ENCODE data around the gene IDH3G. TPM values are rescaled to one million over a fixed set of nuclear protein-coding genes. Genes with fewer than 3 reads are reported as not detected.

Gene IDH3G
- total RNA-seq, 1 donor from 2014 or later = 118 TPM

DNA sequence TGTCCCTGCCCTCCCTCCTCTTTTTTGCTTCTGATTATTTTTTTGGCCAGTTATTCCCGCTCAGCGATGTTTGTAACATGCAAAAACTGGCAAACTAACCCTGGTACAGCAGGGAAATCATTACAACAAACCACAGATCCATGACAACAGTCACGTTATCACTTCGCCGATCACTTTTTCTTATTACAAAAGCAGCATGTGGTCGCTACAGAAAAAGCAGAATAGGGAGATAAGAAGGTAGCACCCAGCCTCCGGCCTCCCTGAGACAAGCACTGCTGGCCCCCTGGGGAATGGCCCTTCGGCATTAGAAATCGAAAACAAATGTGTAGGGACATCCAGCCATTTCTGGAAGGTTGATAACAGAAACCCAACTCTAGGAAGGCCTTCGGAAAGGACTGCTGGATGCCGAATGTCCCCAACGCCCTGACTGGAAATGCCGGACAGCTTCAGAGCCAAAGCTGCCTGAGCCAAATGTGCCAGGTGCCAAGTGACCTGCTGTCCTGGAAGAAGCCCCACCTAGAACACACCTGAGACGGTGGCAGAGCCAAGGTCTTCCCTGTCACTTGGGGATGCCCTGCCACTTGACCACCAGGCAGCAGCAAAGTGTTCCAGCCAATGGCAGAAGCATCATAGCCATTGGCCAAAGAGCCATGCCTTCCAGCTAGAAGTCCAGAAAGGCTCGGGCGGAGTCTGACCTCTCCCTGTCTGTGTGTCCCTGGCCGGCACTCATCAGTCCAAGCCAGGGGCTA is 2.9 kb downstream of the IDH3G start:
- no peak for DNase-seq (ENCODE audit: extremely low spot score in 2 of 2)
- no peak overlapping the region for H3K27ac ChIP-seq
- intact Hi-C loops (cut with DNase I) = no loop called here
- no peaks in the 10 kb centered on the region for H3K27me3 ChIP-seq
- peaks cover 41% of the 10 kb centered on the region for H3K4me1 ChIP-seq
- H3K36me3 ChIP-seq = peaks cover 0 to 5% of the 10 kb centered on the region in 2 donors
- TF ChIP-seq, protein P1, sequence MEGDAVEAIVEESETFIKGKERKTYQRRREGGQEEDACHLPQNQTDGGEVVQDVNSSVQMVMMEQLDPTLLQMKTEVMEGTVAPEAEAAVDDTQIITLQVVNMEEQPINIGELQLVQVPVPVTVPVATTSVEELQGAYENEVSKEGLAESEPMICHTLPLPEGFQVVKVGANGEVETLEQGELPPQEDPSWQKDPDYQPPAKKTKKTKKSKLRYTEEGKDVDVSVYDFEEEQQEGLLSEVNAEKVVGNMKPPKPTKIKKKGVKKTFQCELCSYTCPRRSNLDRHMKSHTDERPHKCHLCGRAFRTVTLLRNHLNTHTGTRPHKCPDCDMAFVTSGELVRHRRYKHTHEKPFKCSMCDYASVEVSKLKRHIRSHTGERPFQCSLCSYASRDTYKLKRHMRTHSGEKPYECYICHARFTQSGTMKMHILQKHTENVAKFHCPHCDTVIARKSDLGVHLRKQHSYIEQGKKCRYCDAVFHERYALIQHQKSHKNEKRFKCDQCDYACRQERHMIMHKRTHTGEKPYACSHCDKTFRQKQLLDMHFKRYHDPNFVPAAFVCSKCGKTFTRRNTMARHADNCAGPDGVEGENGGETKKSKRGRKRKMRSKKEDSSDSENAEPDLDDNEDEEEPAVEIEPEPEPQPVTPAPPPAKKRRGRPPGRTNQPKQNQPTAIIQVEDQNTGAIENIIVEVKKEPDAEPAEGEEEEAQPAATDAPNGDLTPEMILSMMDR (IDR thresholded peaks at IDR 0.05) = no peak
- H3K9me3 ChIP-seq = no peaks in the 10 kb centered on the region
- H3K4me3 ChIP-seq = no peak overlapping the region

DNA sequence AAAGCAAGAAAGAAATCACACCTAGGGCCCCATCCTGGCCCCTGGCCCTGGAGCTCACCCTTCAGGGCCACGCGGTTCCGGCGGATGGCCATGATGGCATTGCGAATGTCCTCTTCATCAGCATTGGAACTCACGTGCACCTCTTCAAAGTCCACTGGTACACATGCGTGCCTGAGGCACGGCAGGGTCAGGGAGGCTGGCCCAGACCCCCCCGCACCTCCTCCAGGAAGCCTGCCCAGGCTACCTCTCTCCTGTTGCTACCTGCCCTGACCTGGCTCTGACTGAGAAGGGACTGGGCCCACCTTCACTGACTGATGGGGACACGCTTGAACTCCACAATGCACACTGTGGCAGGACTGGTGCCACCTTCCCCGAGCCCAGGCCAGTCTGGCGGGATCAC is 4.5 kb downstream of the IDH3G start:
- no peak for DNase-seq (ENCODE audit: extremely low spot score in 2 of 2)
- intact Hi-C loops (cut with DNase I) = loop anchor here (10.0 kb wide), 1 partner anchor 135 kb away; the partner anchor contains the start of gene ARHGAP4
- Histone ChIP-seq H3K36me3 (peaks cover 0 to 12% of the 10 kb centered on the region in 2 donors), H3K27me3 (no peaks in the 10 kb centered on the region), H3K9me3 (no peaks in the 10 kb centered on the region), H3K4me3 (no peak overlapping the region), H3K4me1 (peaks cover 30% of the 10 kb centered on the region), H3K27ac (no peak overlapping the region)
- TF ChIP-seq, protein P1 (IDR thresholded peaks at IDR 0.05) = no peak
- TF ChIP-seq POLR2A (IDR thresholded peaks at IDR 0.05) (no peak), POLR2AphosphoS5 (IDR thresholded peaks at IDR 0.05; ENCODE audit: insufficient read depth in 1 of 2, low read depth in 1 of 2) (no peak)

DNA sequence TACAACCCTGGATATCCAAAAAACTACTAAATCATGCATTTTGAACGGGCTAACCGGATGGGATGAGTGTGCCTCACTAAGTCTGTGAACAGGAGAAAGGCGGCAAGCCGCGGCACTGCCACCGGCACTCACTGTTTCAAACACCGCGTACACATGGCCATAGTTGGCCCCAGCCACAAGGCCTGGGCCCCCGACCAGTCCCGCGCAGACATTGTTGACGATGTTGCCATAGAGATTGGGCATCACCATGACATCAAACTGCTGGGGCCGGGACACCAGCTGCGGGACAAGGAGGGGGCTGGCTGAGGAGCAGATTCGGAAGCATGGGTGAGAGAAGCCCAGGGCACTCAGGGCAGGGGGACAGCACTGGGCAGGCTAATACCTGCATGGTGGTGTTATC is 7.5 kb downstream of the IDH3G start:
- peaks cover 17% of the 10 kb centered on the region for H3K4me1 ChIP-seq

DNA sequence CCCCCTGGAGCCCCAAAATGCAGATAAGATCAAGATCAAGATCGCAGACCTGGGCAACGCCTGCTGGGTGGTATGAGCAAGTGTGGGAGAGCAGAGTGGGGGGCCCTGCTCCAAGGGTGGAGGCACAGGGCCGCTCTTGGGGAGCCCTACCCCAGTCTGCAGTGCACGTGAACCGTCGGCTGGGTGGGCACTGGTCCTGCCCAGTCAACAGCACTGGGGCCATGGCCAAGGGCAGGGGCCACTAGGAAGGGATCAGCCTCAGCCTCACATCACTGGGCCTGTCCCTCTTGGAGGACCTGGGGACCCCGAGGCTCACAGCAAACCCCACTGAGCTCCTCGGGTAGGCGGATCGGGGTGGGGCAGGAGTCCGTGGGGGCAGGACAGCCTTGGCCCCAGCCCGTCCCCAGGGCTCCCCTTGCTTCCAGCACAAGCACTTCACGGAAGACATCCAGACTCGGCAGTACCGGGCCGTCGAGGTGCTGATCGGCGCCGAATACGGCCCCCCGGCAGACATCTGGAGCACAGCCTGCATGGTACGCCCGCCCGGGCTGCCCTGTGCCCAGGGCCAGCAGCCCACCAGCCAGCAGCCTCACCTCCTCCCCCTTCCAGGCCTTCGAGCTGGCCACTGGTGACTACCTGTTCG is 9.7 kb downstream of the IDH3G start:
- Histone ChIP-seq H3K4me3 (no peak overlapping the region), H3K4me1 (peaks cover 18% of the 10 kb centered on the region), H3K9me3 (no peaks in the 10 kb centered on the region), H3K27me3 (no peaks in the 10 kb centered on the region), H3K27ac (no peak overlapping the region), H3K36me3 (peaks cover 0 to 12% of the 10 kb centered on the region in 2 donors)
- TF ChIP-seq, protein P1 (IDR thresholded peaks at IDR 0.05) = no peak
- no peak for TF ChIP-seq POLR2A (IDR thresholded peaks at IDR 0.05)
- no peak for TF ChIP-seq POLR2AphosphoS5 (IDR thresholded peaks at IDR 0.05; ENCODE audit: insufficient read depth in 1 of 2, low read depth in 1 of 2)
- intact Hi-C loops (cut with DNase I) = loop anchor here (10.0 kb wide), 1 partner anchor 140 kb away; the partner anchor contains the start of gene ARHGAP4
- no peak for DNase-seq (ENCODE audit: extremely low spot score in 2 of 2)

More for the DNA sequence above, 7.5 kb downstream of the IDH3G start:
- Histone ChIP-seq H3K36me3 (peaks cover 0 to 12% of the 10 kb centered on the region in 2 donors), H3K27me3 (no peaks in the 10 kb centered on the region), H3K27ac (no peak overlapping the region), H3K9me3 (no peaks in the 10 kb centered on the region), H3K4me3 (no peak overlapping the region)
- intact Hi-C loops (cut with DNase I) = loop anchor here (10.0 kb wide), 1 partner anchor 138 kb away; the partner anchor contains the start of gene ARHGAP4
- DNase-seq (ENCODE audit: extremely low spot score in 2 of 2) = no peak
- TF ChIP-seq POLR2A (IDR thresholded peaks at IDR 0.05) (no peak), POLR2AphosphoS5 (IDR thresholded peaks at IDR 0.05; ENCODE audit: insufficient read depth in 1 of 2, low read depth in 1 of 2) (no peak)
- TF ChIP-seq, protein P1 (IDR thresholded peaks at IDR 0.05) = no peak
